ENCODE results near the gene HOXC4. TPM values are rescaled to one million over a fixed set of nuclear protein-coding genes. Genes with fewer than 3 reads are reported as not detected.

Gene HOXC4
- total RNA-seq, 2 experiments from 2014 or later: 1.2 to 1.5 TPM

DNA sequence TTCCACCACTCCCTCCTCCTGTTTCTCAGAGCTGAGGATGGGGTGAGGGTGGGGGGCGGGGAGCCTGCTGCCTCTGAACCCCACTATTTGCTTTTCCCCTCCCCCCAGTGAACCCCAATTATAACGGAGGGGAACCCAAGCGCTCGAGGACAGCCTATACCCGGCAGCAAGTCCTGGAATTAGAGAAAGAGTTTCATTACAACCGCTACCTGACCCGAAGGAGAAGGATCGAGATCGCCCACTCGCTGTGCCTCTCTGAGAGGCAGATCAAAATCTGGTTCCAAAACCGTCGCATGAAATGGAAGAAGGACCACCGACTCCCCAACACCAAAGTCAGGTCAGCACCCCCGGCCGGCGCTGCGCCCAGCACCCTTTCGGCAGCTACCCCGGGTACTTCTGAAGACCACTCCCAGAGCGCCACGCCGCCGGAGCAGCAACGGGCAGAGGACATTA, 1.1 kb downstream of the HOXC4 start:
- no peak for ATAC-seq (ENCODE audit: low read depth)
- POLR2A ChIA-PET: interaction anchor here (0.6 kb wide), 1 partner anchor 11 kb away, joined by 5 read pairs; no protein-coding TSS in a partner anchor
- H3K9me3 Mint-ChIP-seq: no peaks in the 10 kb centered on the region
- H3K27ac Mint-ChIP-seq: no peak overlapping the region
- peaks cover 92% of the 10 kb centered on the region for H3K27me3 Mint-ChIP-seq
- H3K36me3 Mint-ChIP-seq: peaks cover 4% of the 10 kb centered on the region
- peak overlapping the region; percentile 81 for H3K4me3 Mint-ChIP-seq
- H3K4me1 Mint-ChIP-seq: peaks cover 33% of the 10 kb centered on the region
- no peak for DNase-seq

DNA sequence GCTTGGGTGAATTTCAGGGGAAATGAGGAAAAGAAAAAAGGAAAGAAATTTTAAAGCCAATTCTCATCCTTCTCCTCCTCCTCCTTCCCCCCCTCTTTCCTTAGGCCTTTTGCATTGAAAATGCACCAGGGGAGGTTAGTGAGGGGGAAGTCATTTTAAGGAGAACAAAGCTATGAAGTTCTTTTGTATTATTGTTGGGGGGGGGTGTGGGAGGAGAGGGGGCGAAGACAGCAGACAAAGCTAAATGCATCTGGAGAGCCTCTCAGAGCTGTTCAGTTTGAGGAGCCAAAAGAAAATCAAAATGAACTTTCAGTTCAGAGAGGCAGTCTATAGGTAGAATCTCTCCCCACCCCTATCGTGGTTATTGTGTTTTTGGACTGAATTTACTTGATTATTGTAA, 1.9 kb downstream of the HOXC4 start:
- Mint-ChIP-seq H3K4me3 (no peak overlapping the region), H3K4me1 (peaks cover 27% of the 10 kb centered on the region), H3K36me3 (peaks cover 4% of the 10 kb centered on the region), H3K27me3 (peaks cover 91% of the 10 kb centered on the region), H3K9me3 (no peaks in the 10 kb centered on the region), H3K27ac (no peak overlapping the region)
- POLR2A ChIA-PET: no interaction called here
- no peak for DNase-seq
- ATAC-seq (ENCODE audit: low read depth): no peak

DNA sequence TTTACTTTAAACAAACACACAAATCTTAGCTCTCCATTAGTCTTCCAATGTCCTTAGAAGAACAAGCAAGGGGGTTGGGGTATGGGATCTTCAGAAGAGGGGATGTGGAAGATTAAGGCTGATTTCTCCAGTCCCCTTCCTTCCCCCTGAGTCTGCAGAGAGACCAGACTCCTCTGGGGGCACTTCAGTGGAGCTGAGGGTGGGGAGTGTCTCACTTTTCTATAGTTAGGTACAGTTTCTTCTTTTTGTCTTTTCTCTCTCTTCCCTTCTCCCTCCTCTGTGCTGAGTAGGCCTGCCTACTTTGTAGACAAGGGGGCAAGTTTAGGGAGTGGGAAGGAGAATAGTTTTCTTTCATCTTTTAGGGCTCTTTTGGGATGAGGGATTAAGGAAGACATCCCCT, 2.5 kb downstream of the HOXC4 start:
- no peak for ATAC-seq (ENCODE audit: low read depth)
- POLR2A ChIA-PET: no interaction called here
- H3K27ac Mint-ChIP-seq: no peak overlapping the region
- H3K4me1 Mint-ChIP-seq: peaks cover 25% of the 10 kb centered on the region
- no peak for DNase-seq
- H3K36me3 Mint-ChIP-seq: peaks cover 4% of the 10 kb centered on the region
- H3K4me3 Mint-ChIP-seq: no peak overlapping the region
- H3K9me3 Mint-ChIP-seq: no peaks in the 10 kb centered on the region
- H3K27me3 Mint-ChIP-seq: peaks cover 91% of the 10 kb centered on the region

- Mint-ChIP-seq H3K27ac (no peak overlapping the region), H3K4me1 (peaks cover 12% of the 10 kb centered on the region), H3K4me3 (no peak overlapping the region), H3K36me3 (no peaks in the 10 kb centered on the region), H3K9me3 (no peaks in the 10 kb centered on the region), H3K27me3 (peaks cover 91% of the 10 kb centered on the region)
- ATAC-seq (ENCODE audit: low read depth) (no peak), DNase-seq (no peak)
- POLR2A ChIA-PET: interaction anchor here (1.0 kb wide), 1 partner anchor 23 kb away, joined by 3 read pairs; no protein-coding TSS in a partner anchor
Measured at GRCh38 chr12:54058128-54058768, 4.6 kb downstream of the HOXC4 start.

DNA sequence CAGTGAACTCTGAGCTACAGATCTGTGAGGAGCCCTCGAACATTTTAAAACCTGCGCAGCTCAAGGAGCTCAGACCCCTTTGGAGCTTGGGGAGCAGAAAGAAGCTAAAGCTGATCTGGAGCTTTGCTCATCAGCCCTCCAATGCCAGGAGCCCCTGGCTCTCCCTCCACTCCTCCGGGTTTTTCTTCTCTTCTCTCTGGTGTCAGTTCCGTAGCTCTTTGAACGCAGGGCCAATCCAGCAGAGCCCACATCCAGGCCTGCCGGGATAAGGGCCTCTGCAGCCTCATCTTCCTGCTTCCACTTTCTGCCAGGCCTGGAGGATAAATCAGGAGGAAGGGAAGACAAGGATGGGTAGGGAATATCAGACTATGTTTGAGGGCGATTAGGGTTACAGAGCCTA, 6.0 kb downstream of the HOXC4 start:
- H3K27ac Mint-ChIP-seq: no peak overlapping the region
- DNase-seq (no peak), ATAC-seq (ENCODE audit: low read depth) (no peak)
- H3K9me3 Mint-ChIP-seq: no peaks in the 10 kb centered on the region
- H3K27me3 Mint-ChIP-seq: peaks cover 93% of the 10 kb centered on the region
- H3K4me3 Mint-ChIP-seq: no peak overlapping the region
- peaks cover 6% of the 10 kb centered on the region for H3K4me1 Mint-ChIP-seq
- H3K36me3 Mint-ChIP-seq: no peaks in the 10 kb centered on the region
- POLR2A ChIA-PET: no interaction called here

DNA sequence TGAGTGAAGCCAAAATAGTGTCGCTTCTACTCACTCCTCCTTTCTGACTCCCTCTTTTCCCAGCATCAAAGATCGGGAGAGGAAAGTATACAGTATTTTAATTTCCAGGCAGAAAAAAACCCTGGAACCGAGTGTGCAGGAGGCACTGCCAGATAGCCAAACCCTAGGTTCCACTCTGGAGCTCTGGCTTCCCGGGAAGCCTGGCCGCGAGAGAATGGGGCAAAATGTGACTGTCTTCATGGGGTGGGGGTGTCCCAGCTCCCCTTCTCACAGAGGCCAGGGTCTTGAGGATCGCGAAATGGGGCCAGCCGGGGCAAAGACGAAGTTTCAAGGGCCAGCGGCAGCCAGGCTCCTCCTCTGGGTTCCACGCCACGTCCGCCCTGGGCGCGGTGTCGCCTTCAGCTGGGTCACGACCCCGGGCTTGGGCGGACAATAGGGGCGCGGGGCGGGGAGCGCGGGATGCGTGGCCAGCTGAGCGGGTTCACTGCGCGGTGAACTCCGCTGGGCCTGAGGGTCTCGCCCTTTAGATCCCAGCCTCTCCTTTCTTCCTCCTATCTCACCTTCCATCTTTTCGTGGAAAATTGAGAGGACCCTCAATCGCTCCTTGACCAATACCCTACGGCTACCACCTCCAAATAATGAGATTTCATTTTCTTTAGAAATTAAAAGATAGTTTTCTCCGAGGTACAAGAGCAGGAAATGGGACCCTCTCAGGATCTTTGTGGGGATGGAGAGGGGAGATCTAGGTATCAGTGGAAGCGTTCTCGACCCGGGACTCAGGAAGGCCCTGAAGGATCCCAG, 6.7 kb downstream of the HOXC4 start:
- no peak for ATAC-seq (ENCODE audit: low read depth)
- H3K27ac Mint-ChIP-seq: no peak overlapping the region
- H3K36me3 Mint-ChIP-seq: no peaks in the 10 kb centered on the region
- no peak for DNase-seq
- H3K27me3 Mint-ChIP-seq: peaks cover 92% of the 10 kb centered on the region
- no peaks in the 10 kb centered on the region for H3K9me3 Mint-ChIP-seq
- H3K4me1 Mint-ChIP-seq: peaks cover 4% of the 10 kb centered on the region
- POLR2A ChIA-PET: no interaction called here
- H3K4me3 Mint-ChIP-seq: no peak overlapping the region

DNA sequence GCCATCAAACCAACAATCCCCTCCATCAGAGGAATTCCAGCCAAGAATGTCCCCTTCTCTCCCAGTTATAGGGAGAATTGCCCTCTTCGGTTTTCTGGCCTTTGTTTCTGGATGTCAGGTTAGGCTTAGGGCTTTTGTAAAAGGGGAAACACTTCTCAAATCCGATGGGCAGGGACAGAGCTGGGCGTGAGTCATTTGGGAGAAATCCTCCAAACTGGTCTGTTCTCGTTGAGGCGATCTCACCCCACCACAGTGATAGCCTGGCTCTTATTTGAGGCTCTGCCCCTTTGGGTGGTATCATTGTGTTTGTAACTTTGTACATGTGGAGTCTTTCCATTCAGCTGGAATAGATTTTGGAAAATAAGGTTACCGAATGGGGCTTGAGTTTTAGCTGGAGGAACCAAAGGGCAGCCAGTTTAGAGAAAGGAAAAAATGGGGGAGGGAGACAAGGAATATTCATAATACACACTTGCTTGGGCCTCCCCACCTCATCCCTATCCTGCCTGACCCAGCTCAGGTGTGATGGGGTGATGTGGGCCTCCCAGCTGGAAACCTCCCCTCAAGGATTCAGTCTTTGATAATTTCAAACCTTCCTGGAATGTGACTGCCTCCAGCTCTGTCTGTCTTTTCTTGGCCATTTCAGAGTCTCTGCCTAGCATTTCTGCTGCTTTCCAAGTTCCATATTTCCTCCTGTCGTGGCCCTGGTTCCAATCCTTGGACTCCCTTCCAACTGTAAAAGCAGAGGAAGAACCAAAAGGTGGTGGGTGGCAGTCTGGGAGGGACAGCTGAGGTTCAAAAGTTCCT, 7.5 kb downstream of the HOXC4 start:
- POLR2A ChIA-PET: no interaction called here

DNA sequence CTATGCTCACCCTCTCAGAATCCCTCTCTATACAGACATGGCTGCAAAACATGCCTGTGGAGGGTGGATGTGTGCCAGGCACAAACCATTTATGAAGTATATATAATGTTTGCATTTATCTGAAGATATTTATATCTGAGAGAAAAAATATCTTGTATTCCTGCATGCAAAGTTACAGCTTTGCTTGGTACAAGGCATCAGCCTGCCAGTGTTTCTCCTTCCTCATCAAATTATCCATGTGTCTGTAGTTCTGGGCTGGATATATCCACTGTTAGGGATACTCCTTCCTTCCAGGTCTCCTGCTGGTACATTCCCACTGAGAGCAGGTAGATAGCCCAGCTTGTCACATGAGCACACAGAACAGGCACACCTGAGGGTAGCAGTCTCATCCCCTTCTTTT, 12.0 kb downstream of the HOXC4 start:
- no peaks in the 10 kb centered on the region for H3K9me3 Mint-ChIP-seq
- H3K27me3 Mint-ChIP-seq: peaks cover 75% of the 10 kb centered on the region
- POLR2A ChIA-PET: interaction anchor here (0.6 kb wide), 1 partner anchor 12 kb away, joined by 3 read pairs; the partner anchor contains the start of gene HOXC4
- DNase-seq: no peak
- peaks cover 1% of the 10 kb centered on the region for H3K4me1 Mint-ChIP-seq
- no peak for ATAC-seq (ENCODE audit: low read depth)
- H3K36me3 Mint-ChIP-seq: no peaks in the 10 kb centered on the region
- no peak overlapping the region for H3K27ac Mint-ChIP-seq
- no peak overlapping the region for H3K4me3 Mint-ChIP-seq

More for the DNA sequence above, 7.5 kb downstream of the HOXC4 start:
- ATAC-seq (ENCODE audit: low read depth) (no peak), DNase-seq (no peak)
- Mint-ChIP-seq H3K36me3 (no peaks in the 10 kb centered on the region), H3K27ac (no peak overlapping the region), H3K4me1 (no peaks in the 10 kb centered on the region), H3K27me3 (peaks cover 91% of the 10 kb centered on the region), H3K4me3 (no peak overlapping the region), H3K9me3 (no peaks in the 10 kb centered on the region)

DNA sequence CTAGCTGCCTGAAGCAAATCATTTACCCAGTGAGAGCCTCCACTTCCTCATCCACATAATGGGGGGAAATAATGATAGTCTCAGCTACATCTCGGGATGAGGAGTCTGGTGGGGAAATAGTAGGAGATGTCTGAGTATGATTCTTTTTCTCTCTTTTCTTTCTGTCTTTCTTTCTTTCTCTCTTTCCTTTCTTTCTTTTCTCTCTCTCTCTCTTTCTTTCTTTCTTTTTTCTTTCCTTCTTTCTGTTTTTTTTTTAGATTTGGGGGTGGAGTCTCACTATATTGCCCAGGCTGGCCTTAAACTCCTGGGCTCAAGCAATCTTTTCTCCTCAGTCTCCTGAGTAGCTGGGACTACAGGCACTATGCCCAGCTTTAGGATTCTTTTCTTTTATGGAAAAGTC, 12.8 kb downstream of the HOXC4 start:
- POLR2A ChIA-PET: no interaction called here
- no peak overlapping the region for H3K4me3 Mint-ChIP-seq
- ATAC-seq (ENCODE audit: low read depth) (no peak), DNase-seq (no peak)
- H3K4me1 Mint-ChIP-seq: peaks cover 1% of the 10 kb centered on the region
- no peaks in the 10 kb centered on the region for H3K9me3 Mint-ChIP-seq
- H3K27ac Mint-ChIP-seq: no peak overlapping the region
- H3K27me3 Mint-ChIP-seq: peaks cover 75% of the 10 kb centered on the region
- H3K36me3 Mint-ChIP-seq: no peaks in the 10 kb centered on the region

DNA sequence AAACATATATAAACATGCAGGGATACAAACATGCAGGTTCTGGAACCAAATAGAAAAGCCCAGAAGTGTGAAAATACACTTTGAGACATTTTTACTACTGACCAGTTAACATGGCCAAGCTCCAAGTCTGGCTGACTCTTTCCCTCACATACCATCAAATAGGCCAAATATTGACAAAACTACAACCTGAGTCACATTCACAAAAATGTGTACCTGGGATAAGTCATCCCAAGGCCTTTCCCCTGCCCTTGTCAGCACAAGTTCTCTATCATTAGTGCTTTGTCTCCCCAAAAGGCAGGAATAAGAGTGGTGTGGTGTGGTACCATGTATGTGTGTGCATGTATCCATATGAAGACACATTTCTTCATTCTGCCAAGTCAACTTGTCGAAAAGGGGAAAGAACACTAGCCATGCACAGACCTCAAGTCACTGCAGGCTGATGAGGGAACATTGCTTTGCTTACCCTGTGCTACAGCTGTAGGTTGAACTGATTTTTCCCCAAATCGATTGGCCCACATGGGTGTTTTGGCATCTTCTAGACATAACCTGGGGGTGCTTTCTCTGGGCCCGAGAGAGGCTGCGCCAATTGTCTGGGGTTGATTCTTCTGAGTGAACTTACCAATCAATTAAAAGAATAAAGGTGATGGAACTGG, 14.9 kb downstream of the HOXC4 start:
- H3K27me3 Mint-ChIP-seq: peaks cover 64% of the 10 kb centered on the region

GRCh38 chr12:54071942-54072341, 18.3 kb downstream of the HOXC4 start:
- no peaks in the 10 kb centered on the region for H3K9me3 Mint-ChIP-seq
- no peak overlapping the region for H3K4me3 Mint-ChIP-seq
- ATAC-seq (ENCODE audit: low read depth) (no peak), DNase-seq (no peak)
- H3K27me3 Mint-ChIP-seq: peaks cover 49% of the 10 kb centered on the region
- no peaks in the 10 kb centered on the region for H3K36me3 Mint-ChIP-seq
- H3K4me1 Mint-ChIP-seq: no peaks in the 10 kb centered on the region
- POLR2A ChIA-PET: no interaction called here
- no peak overlapping the region for H3K27ac Mint-ChIP-seq

More for the DNA sequence above, 14.9 kb downstream of the HOXC4 start:
- H3K9me3 Mint-ChIP-seq: no peaks in the 10 kb centered on the region
- no peak for DNase-seq
- H3K27ac Mint-ChIP-seq: no peak overlapping the region
- H3K4me3 Mint-ChIP-seq: no peak overlapping the region
- POLR2A ChIA-PET: no interaction called here
- H3K4me1 Mint-ChIP-seq: peaks cover 1% of the 10 kb centered on the region
- H3K36me3 Mint-ChIP-seq: no peaks in the 10 kb centered on the region
- ATAC-seq (ENCODE audit: low read depth): no peak

- DNase-seq: no peak
- peaks cover 39% of the 10 kb centered on the region for H3K27me3 Mint-ChIP-seq
- POLR2A ChIA-PET: no interaction called here
- ATAC-seq (ENCODE audit: low read depth): no peak
- no peak overlapping the region for H3K4me3 Mint-ChIP-seq
- H3K36me3 Mint-ChIP-seq: peaks cover 3% of the 10 kb centered on the region
- H3K9me3 Mint-ChIP-seq: no peaks in the 10 kb centered on the region
- no peaks in the 10 kb centered on the region for H3K4me1 Mint-ChIP-seq
- H3K27ac Mint-ChIP-seq: no peak overlapping the region
Measured at GRCh38 chr12:54074308-54074707, 20.7 kb downstream of the HOXC4 start.

DNA sequence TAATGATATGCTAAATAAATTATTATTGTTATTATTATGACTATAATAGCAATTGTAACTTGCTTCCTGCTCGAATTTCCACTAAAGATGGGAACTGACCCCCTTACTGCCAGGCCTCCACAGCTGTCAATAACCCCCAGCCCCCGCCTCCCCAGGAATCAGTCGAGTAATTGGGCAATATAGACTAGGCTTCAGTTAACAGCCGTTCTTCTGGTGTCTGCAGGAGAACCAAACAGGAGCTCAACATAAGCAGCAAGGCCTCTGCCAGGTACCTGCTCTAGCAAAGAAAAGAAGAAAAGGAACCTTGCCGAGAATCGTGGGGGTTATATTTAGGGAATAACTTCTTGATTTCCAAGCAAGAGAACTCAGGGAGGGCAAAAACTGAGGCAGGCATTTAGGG, 21.8 kb downstream of the HOXC4 start:
- Mint-ChIP-seq H3K4me1 (no peaks in the 10 kb centered on the region), H3K27me3 (peaks cover 33% of the 10 kb centered on the region)
- POLR2A ChIA-PET: no interaction called here

More for the DNA sequence above, 21.8 kb downstream of the HOXC4 start:
- no peak overlapping the region for H3K27ac Mint-ChIP-seq
- no peak overlapping the region for H3K4me3 Mint-ChIP-seq
- ATAC-seq (ENCODE audit: low read depth): no peak
- DNase-seq: no peak
- H3K9me3 Mint-ChIP-seq: no peaks in the 10 kb centered on the region
- H3K36me3 Mint-ChIP-seq: peaks cover 3% of the 10 kb centered on the region

All from activated naive CD8-positive, alpha-beta T cell treated with anti-CD3 and anti-CD28 coated beads, Interleukin-2, amount 10 ng/mL, durations not matched to agents 7 days and 5 days (primary cell).